ENCODE results near the gene GPT2. TPM values are rescaled to one million over a fixed set of nuclear protein-coding genes. Genes with fewer than 3 reads are reported as not detected.

GPT2 gene
- total RNA-seq, 1 donor from 2014 or later, result 93.1 TPM

- Mint-ChIP-seq H3K4me3 (ENCODE audit: low read depth) (no peak overlapping the region), H3K4me1 (ENCODE audit: low read depth) (peaks cover 25% of the 10 kb centered on the region), H3K27ac (no peak overlapping the region), H3K9me3 (ENCODE audit: low read depth) (no peaks in the 10 kb centered on the region), H3K36me3 (ENCODE audit: insufficient read depth) (peaks cover 4% of the 10 kb centered on the region), H3K27me3 (no peaks in the 10 kb centered on the region)
- no peak for DNase-seq (ENCODE audit: low spot score, unreplicated experiment)
- no peak for TF ChIP-seq CTCF (IDR thresholded peaks at IDR 0.05; ENCODE audit: unreplicated experiment)
Measured at GRCh38 chr16:46975908-46976470, 91.8 kb downstream of the GPT2 start.

- no peaks in the 10 kb centered on the region for H3K36me3 Mint-ChIP-seq (ENCODE audit: insufficient read depth)
- no peak for DNase-seq (ENCODE audit: low spot score, unreplicated experiment)
- no peak overlapping the region for H3K27ac Mint-ChIP-seq
- H3K27me3 Mint-ChIP-seq, result no peaks in the 10 kb centered on the region
- TF ChIP-seq CTCF (IDR thresholded peaks at IDR 0.05; ENCODE audit: unreplicated experiment), result no peak
- H3K9me3 Mint-ChIP-seq (ENCODE audit: low read depth), result no peaks in the 10 kb centered on the region
- peaks cover 21% of the 10 kb centered on the region for H3K4me1 Mint-ChIP-seq (ENCODE audit: low read depth)
- H3K4me3 Mint-ChIP-seq (ENCODE audit: low read depth), result no peak overlapping the region
Measured at GRCh38 chr16:46976550-46976949, 92.4 kb downstream of the GPT2 start.

Other genes with a start within 250 kb of the GPT2 start
- gene VPS35, start 195.2 kb upstream of the GPT2 start, total RNA-seq, result 128 and 132 TPM in 2 replicates
- 41.7 and 42.2 TPM in 2 replicates for gene ORC6, start 194.7 kb upstream of the GPT2 start, total RNA-seq
- 0.75 and 0.77 TPM in 2 replicates for gene MYLK3, start 136.0 kb upstream of the GPT2 start, total RNA-seq
- gene C16orf87, start 53.2 kb upstream of the GPT2 start, total RNA-seq, result 17.2 and 17.8 TPM in 2 replicates
- gene DNAJA2, start 89.3 kb downstream of the GPT2 start, total RNA-seq, result 62.8 and 63.7 TPM in 2 replicates